ENCODE results near the gene ANKK1.

Gene ANKK1

GRCh38 chr11:113387605-113388211 is at the start of gene ANKK1:
TSS of gene ANKK1 (plus strand) at chr11:113387779. CDS start at chr11:113387885, 106 bp downstream.
- TF ChIP-seq CTCF (IDR thresholded peaks at IDR 0.05; ENCODE audit: insufficient read depth, low read depth, low read length, missing control alignments) = no peak

GRCh38 chr11:113338730-113339129 is 48.8 kb upstream of the ANKK1 start:
- TF ChIP-seq CTCF (IDR thresholded peaks at IDR 0.05; ENCODE audit: insufficient read depth, low read depth, low read length, missing control alignments) = no peak
- H3K4me3 ChIP-seq (ENCODE audit: low read depth, low read length) = no peak overlapping the region
- no peak for DNase-seq (ENCODE audit: low read depth)

More at GRCh38 chr11:113387605-113388211, at the start of gene ANKK1:
- DNase-seq (ENCODE audit: low read depth) = no peak
- no peak within 1 kb of the TSS for H3K4me3 ChIP-seq (ENCODE audit: low read depth, low read length)

GRCh38 chr11:113339929-113340589 is 47.5 kb upstream of the ANKK1 start:
- no peak overlapping the region for H3K4me3 ChIP-seq (ENCODE audit: low read depth, low read length)
- DNase-seq (ENCODE audit: low read depth) = no peak
- TF ChIP-seq CTCF (IDR thresholded peaks at IDR 0.05; ENCODE audit: insufficient read depth, low read depth, low read length, missing control alignments) = no peak

GRCh38 chr11:113341388-113342165 is 46.0 kb upstream of the ANKK1 start:
- H3K4me3 ChIP-seq (ENCODE audit: low read depth, low read length) = no peak overlapping the region
- DNase-seq (ENCODE audit: low read depth) = no peak
- TF ChIP-seq CTCF (IDR thresholded peaks at IDR 0.05; ENCODE audit: insufficient read depth, low read depth, low read length, missing control alignments) = no peak

GRCh38 chr11:113345978-113346377 is 41.6 kb upstream of the ANKK1 start:
- H3K4me3 ChIP-seq (ENCODE audit: low read depth, low read length) = no peak overlapping the region
- DNase-seq (ENCODE audit: low read depth) = no peak
- TF ChIP-seq CTCF (IDR thresholded peaks at IDR 0.05; ENCODE audit: insufficient read depth, low read depth, low read length, missing control alignments) = no peak

- H3K4me3 ChIP-seq (ENCODE audit: low read depth, low read length) = no peak overlapping the region
- no peak for TF ChIP-seq CTCF (IDR thresholded peaks at IDR 0.05; ENCODE audit: insufficient read depth, low read depth, low read length, missing control alignments)
- DNase-seq (ENCODE audit: low read depth) = no peak
Measured at GRCh38 chr11:113349528-113349927, 38.1 kb upstream of the ANKK1 start.

All from GM12865 (cell line).